Testis (tissue), 3 donors: ENCODE results near the gene MATN1. TPM values are rescaled to one million over a fixed set of nuclear protein-coding genes. Genes with fewer than 3 reads are reported as not detected.

Experiments
- DNase-seq: peaks from one replicate; pipeline ENCODE4 v3.0.0-alpha.2; 2019
- H3K27ac ChIP-seq, 2 donors: fragments of 200-600 bp; sonication (generic); one replicate each; pipeline ENCODE4 v1.5.1; 2019
- H3K27me3 ChIP-seq: fragments of 200-600 bp; sonication (generic); one replicate; pipeline ENCODE4 v1.5.1; 2019
- H3K36me3 ChIP-seq: fragments of 200-600 bp; sonication (generic); one replicate; pipeline ENCODE4 v1.5.1; 2017; ENCODE audit warnings: low read depth; ENCODE audit errors: missing control alignments
- H3K4me1 ChIP-seq: fragments of 200-600 bp; sonication (generic); one replicate; pipeline ENCODE4 v1.5.1; 2019
- H3K4me3 ChIP-seq, 2 donors: fragments of 200-600 bp; sonication (generic); one replicate each; pipeline ENCODE4 v1.5.1; 2017 to 2019
- H3K9me3 ChIP-seq: fragments of 200-600 bp; sonication (generic); one replicate; pipeline ENCODE4 v1.5.1; 2017
- POLR2A ChIP-seq: fragments of 450-650 bp; IDR thresholded peaks from one replicate; pipeline ENCODE4 v1.6.1; 2017; ENCODE audit warnings: antibody characterized with exemption, mild to moderate bottlenecking, moderate library complexity
- WGBS, 2 donors: methylation state at CpG; one replicate each; pipeline ENCODE4 v1.1.5; 2018; 5-methylcytosine and 5-hydroxymethylcytosine counted together
- intact Hi-C: fragments of 100-400 bp; cut with DNase I; formaldehyde crosslinking; loops from one replicate; pipeline ENCODE4 v1.15.1; 2023; ENCODE audit warnings: low total_unique reads
- polyA plus RNA-seq: library from polyadenylated mRNA; stranded (reverse); fragments of 350-450 nt; fragmentation: Illumina TruSeq; extraction: RNeasy Lipid Tissue Mini Kit (QIAGEN cat#74804); gene quantifications from one replicate; pipeline ENCODE4 v1.2.3, GENCODE V29; 2014; ENCODE audit warnings: low read depth, low replicate concordance; ENCODE audit not compliant: insufficient read depth
- total RNA-seq, 2 donors: library from RNA; depleted of rRNA; stranded (reverse); fragments of >200 nt; gene quantifications; one replicate each; pipeline ENCODE4 v1.2.3, GENCODE V29; 2016
- TF ChIP-seq, protein P1 (sequence below), 3 experiments: fragments of 450-650 bp in 2 of 3; fragments of 200-600 bp in 1 of 3; sonication (generic) in 1 of 3; IDR thresholded peaks; one replicate each; pipeline ENCODE4 v1.5.1; 2016 to 2019; ENCODE audit warnings: antibody characterized with exemption in 3 of 3, mild to moderate bottlenecking in 2 of 3, moderate library complexity in 1 of 3

Gene MATN1
- total and polyA plus RNA-seq, 3 donors from 2014 or later, result 0.32 to 0.62 (median 0.55) TPM

DNA sequence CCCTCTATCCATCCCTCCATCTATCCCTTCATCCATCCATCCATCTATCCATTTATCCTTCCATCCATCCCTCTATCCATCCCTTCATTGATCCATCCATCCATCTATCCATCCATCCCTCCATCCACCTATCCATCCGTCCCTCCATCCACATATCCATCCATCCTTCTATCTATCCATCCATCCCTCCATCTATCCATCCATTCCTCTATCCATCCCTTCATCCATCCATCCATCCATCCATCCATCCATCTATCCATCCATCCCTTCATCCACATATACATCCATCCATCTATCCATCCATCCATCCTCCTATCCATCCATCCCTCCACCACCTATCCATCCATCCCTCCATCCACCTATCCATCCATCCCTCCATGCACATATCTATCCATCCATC lies 23.6 kb downstream of the MATN1 start:
- no peaks in the 10 kb centered on the region for H3K9me3 ChIP-seq
- DNase-seq, result no peak
- TF ChIP-seq, protein P1, sequence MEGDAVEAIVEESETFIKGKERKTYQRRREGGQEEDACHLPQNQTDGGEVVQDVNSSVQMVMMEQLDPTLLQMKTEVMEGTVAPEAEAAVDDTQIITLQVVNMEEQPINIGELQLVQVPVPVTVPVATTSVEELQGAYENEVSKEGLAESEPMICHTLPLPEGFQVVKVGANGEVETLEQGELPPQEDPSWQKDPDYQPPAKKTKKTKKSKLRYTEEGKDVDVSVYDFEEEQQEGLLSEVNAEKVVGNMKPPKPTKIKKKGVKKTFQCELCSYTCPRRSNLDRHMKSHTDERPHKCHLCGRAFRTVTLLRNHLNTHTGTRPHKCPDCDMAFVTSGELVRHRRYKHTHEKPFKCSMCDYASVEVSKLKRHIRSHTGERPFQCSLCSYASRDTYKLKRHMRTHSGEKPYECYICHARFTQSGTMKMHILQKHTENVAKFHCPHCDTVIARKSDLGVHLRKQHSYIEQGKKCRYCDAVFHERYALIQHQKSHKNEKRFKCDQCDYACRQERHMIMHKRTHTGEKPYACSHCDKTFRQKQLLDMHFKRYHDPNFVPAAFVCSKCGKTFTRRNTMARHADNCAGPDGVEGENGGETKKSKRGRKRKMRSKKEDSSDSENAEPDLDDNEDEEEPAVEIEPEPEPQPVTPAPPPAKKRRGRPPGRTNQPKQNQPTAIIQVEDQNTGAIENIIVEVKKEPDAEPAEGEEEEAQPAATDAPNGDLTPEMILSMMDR (IDR thresholded peaks at IDR 0.05), result no peak
- TF ChIP-seq POLR2A, result no peak
- intact Hi-C loops, result no loop called here
- no peak overlapping the region for H3K4me3 ChIP-seq
- H3K27me3 ChIP-seq, result no peaks in the 10 kb centered on the region
- no peaks in the 10 kb centered on the region for H3K4me1 ChIP-seq
- no peak overlapping the region for H3K27ac ChIP-seq
- H3K36me3 ChIP-seq, result no peaks in the 10 kb centered on the region
- whole genome bisulfite sequencing, 2 donors, result 45 to 86% methylated on average over 1 of the region's 1 CpG

DNA sequence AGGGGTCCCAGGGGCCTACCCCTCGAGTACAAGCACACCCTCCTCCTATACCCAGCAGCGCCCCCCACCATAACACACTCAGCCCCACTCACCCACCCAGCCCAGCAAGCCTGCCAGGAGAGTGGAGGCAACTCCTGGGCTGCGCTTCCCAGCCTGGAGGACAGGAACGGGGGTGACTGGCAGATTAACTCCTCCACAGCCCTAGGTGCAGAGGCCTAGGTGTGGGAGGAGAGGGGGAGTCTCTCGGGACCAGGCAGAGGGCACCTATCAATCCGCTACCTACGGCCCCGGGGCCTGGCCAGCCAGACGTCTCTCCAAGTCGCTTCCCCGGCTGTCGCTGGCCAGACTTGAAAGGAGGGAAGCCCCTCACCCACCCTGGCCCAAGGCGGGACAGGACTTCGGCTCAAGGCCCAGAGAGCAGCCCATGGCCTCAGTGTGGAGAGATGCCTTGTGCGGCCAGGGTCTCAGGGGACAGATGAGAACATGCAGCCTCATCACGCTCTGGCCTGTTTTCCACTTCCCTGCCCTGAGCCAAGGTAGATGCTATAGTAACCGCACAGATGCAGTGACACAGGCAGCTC lies 24.9 kb downstream of the MATN1 start:
- Histone ChIP-seq H3K4me3 (no peak overlapping the region), H3K9me3 (no peaks in the 10 kb centered on the region), H3K27ac (no peak overlapping the region), H3K27me3 (no peaks in the 10 kb centered on the region), H3K36me3 (no peaks in the 10 kb centered on the region), H3K4me1 (no peaks in the 10 kb centered on the region)
- 26 to 51% methylated on average over 3 to 17 of the region's 17 CpGs for WGBS, 2 donors
- intact Hi-C loops, result no loop called here
- no peak for DNase-seq
- TF ChIP-seq, protein P1 (IDR thresholded peaks at IDR 0.05), result no peak
- no peak for TF ChIP-seq POLR2A

DNA sequence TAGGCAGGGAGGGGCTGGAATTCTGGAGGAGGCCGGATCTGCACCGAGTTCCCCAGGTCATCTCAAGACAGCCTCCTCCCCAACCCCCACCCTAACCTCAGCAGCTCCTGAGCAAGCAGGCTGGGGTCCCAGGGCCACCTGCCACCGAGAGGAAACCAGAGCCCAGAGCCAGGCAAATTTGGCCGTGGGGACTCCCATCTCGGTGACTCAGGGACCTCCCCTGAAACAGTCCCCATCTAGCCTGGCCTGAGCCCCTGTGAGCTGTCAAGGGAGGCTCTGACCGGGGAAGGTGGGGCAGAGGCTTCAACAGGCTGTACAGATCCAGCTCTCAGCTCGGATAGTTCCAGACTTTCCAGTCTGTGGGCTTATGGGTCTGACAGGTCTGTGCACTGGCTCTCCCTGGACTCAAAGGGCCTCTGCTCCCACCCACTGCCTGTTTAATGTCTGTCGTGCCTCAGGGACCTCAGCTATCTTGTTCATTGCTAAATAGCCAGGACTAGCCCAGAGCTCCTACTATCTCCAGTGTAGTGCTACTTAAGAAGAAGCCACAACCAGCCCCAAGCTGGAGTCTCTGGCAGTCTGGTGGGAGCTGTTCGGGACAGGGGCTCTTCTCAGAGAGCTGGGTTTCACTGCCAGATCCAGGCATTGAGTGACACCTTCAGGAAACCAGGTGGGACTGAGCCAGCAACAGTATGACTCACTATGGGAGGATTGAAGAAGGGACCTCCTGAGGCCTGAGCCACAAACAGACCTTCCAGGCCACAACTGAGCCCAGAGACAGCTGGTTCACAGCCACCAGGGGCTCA lies 25.6 kb downstream of the MATN1 start:
- no peaks in the 10 kb centered on the region for H3K27me3 ChIP-seq
- intact Hi-C loops, result no loop called here
- no peaks in the 10 kb centered on the region for H3K4me1 ChIP-seq
- no peaks in the 10 kb centered on the region for H3K9me3 ChIP-seq
- H3K27ac ChIP-seq, result no peak overlapping the region
- H3K4me3 ChIP-seq, result no peak overlapping the region
- WGBS, 2 donors, result 80 to 82% methylated on average over 5 to 9 of the region's 9 CpGs
- H3K36me3 ChIP-seq, result no peaks in the 10 kb centered on the region
- TF ChIP-seq POLR2A, result no peak
- TF ChIP-seq, protein P1 (IDR thresholded peaks at IDR 0.05), result no peak
- no peak for DNase-seq

DNA sequence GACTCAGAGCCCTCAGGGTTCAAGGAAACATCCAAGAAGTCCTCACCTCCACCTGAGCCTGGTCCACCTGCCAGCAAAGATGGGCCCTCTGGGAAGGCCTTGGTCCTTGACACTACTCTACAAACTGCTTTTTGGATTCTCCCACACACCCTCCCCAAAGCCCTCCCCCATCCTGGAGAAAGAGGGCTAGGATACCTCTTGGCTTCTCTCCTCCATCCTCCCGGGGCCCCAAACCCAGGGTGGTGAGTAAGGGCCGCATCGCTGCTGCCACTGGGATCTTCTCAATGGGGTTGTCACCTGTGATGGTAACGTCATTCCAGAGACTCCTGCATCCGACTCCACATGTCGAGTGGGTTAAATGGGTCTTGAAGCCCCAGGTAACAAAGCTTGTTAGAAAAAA lies 26.6 kb downstream of the MATN1 start:
- no peak overlapping the region for H3K4me3 ChIP-seq
- intact Hi-C loops, result no loop called here
- no peak for DNase-seq
- 95 to 99% methylated on average over 4 to 6 of the region's 6 CpGs for WGBS, 2 donors
- no peaks in the 10 kb centered on the region for H3K27me3 ChIP-seq
- no peaks in the 10 kb centered on the region for H3K9me3 ChIP-seq
- no peak overlapping the region for H3K27ac ChIP-seq
- H3K4me1 ChIP-seq, result no peaks in the 10 kb centered on the region
- H3K36me3 ChIP-seq, result no peaks in the 10 kb centered on the region
- TF ChIP-seq POLR2A, result no peak
- TF ChIP-seq, protein P1 (IDR thresholded peaks at IDR 0.05), result no peak
